GM23338 (cell line): ENCODE results near the gene ZNF335. TPM values are rescaled to one million over a fixed set of nuclear protein-coding genes. Genes with fewer than 3 reads are reported as not detected.
"Not testable (repeated sequence)": the region's sequence is repeated elsewhere in the genome, so short reads cannot be mapped to it uniquely, and the experiment has no call there.

Experiments
- ATAC-seq: fragments of 200-7000 bp; cut with Tn5 transposase; 3 replicates; pipeline ENCODE4 v1.9.1; 2020
- DNase-seq: peaks from one replicate; pipeline ENCODE4 v3.0.0-alpha.2; 2015; ENCODE audit warnings: low spot score
- H2AFZ ChIP-seq: fragments of 200-600 bp; sonication (generic); 2 replicates; pipeline ENCODE4 v1.8.0; 2016; ENCODE audit warnings: antibody characterized with exemption, mild to moderate bottlenecking, moderate library complexity
- H3F3A ChIP-seq: fragments of 200-600 bp; sonication (generic); replicated peaks from 2 replicates; pipeline ENCODE4 v1.8.0; 2017; ENCODE audit warnings: antibody characterized with exemption, mixed run types, low read depth
- H3K27ac ChIP-seq: fragments of 200-600 bp; sonication (generic); 2 replicates; pipeline ENCODE4 v1.6.1; 2016; ENCODE audit warnings: low read depth
- H3K27me3 ChIP-seq: fragments of 200-600 bp; sonication (generic); 2 replicates; pipeline ENCODE4 v1.8.0; 2016; ENCODE audit warnings: mild to moderate bottlenecking, mixed run types, moderate library complexity; ENCODE audit not compliant: insufficient read depth
- H3K36me3 ChIP-seq: fragments of 200-600 bp; sonication (generic); 2 replicates; pipeline ENCODE4 v1.8.0; 2016; ENCODE audit warnings: mild to moderate bottlenecking; ENCODE audit not compliant: insufficient read depth
- H3K4me1 ChIP-seq: fragments of 200-600 bp; sonication (generic); 2 replicates; pipeline ENCODE4 v1.8.0; 2016; ENCODE audit warnings: mild to moderate bottlenecking, moderate library complexity; ENCODE audit not compliant: insufficient read depth
- H3K4me2 ChIP-seq: fragments of 200-600 bp; sonication (generic); 2 replicates; pipeline ENCODE4 v1.7.1; 2017; ENCODE audit warnings: mixed run types
- H3K4me3 ChIP-seq: fragments of 200-600 bp; sonication (generic); 2 replicates; pipeline ENCODE4 v1.6.1; 2016; ENCODE audit warnings: mixed run types
- H3K79me2 ChIP-seq: fragments of 200-600 bp; sonication (generic); replicated peaks from 2 replicates; pipeline ENCODE4 v1.8.0; 2017; ENCODE audit warnings: mild to moderate bottlenecking; ENCODE audit not compliant: insufficient read depth
- H3K9me2 ChIP-seq: fragments of 200-600 bp; sonication (generic); 2 replicates; pipeline ENCODE4 v1.8.0; 2017; ENCODE audit not compliant: insufficient read depth
- H4K20me1 ChIP-seq: fragments of 200-600 bp; sonication (generic); replicated peaks from 2 replicates; pipeline ENCODE4 v1.8.0; 2017; ENCODE audit warnings: mild to moderate bottlenecking; ENCODE audit not compliant: insufficient read depth
- H3K27ac Mint-ChIP-seq: 2 replicates; pipeline ENCODE4 v1.8.0; 2020; ENCODE audit warnings: inconsistent platforms, mild to moderate bottlenecking, moderate library complexity, mixed read lengths
- H3K27me3 Mint-ChIP-seq: 3 replicates; pipeline ENCODE4 v1.8.0; 2022; ENCODE audit warnings: low read depth, mild to moderate bottlenecking, moderate library complexity, mixed read lengths, inconsistent platforms; ENCODE audit not compliant: insufficient read depth, poor library complexity
- H3K36me3 Mint-ChIP-seq: 3 replicates; pipeline ENCODE4 v1.8.0; 2021; ENCODE audit warnings: low read depth, mild to moderate bottlenecking, inconsistent platforms, moderate library complexity, mixed read lengths
- H3K4me1 Mint-ChIP-seq: 3 replicates; pipeline ENCODE4 v1.8.0; 2020; ENCODE audit warnings: mild to moderate bottlenecking, inconsistent platforms, mixed read lengths
- H3K4me3 Mint-ChIP-seq: 3 replicates; pipeline ENCODE4 v1.8.0; 2021; ENCODE audit warnings: moderate library complexity, mild to moderate bottlenecking, inconsistent platforms, mixed read lengths
- H3K9me3 Mint-ChIP-seq: 3 replicates; pipeline ENCODE4 v1.8.0; 2020; ENCODE audit warnings: moderate library complexity, mild to moderate bottlenecking, inconsistent platforms, mixed read lengths
- ETS1 ChIP-seq: IDR thresholded peaks from 2 replicates; pipeline ENCODE4 v1.6.1; 2016; ENCODE audit warnings: antibody characterized with exemption
- EZH2phosphoT487 ChIP-seq: fragments of 200-600 bp; sonication (generic); IDR thresholded peaks from one replicate; pipeline ENCODE4 v1.8.1; 2018; ENCODE audit warnings: antibody characterized with exemption; ENCODE audit not compliant: unreplicated experiment
- JUNB ChIP-seq: IDR thresholded peaks from one replicate; pipeline ENCODE4 v1.6.1; 2016; ENCODE audit warnings: antibody characterized with exemption; ENCODE audit not compliant: unreplicated experiment
- POLR2AphosphoS5 ChIP-seq: IDR thresholded peaks from 2 replicates; pipeline ENCODE4 v1.6.1; 2016; ENCODE audit warnings: antibody characterized with exemption, low read depth
- polyA plus RNA-seq: library from polyadenylated mRNA; unstranded; fragments of >200 nt; fragmentation: Nextera tagmentation; extraction: Ambion mirVana; gene quantifications from 2 replicates; pipeline ENCODE4 v1.2.1, GENCODE V29; 2016
- total RNA-seq: library from RNA; depleted of rRNA; stranded (reverse); fragments of >200 nt; shearing (Covaris generic); gene quantifications from 2 replicates; pipeline ENCODE4 v1.2.3, GENCODE V29; 2014; rRNA removed
- TF ChIP-seq, protein P1 (sequence below): IDR thresholded peaks from one replicate; pipeline ENCODE4 v1.6.1; 2018; ENCODE audit warnings: antibody characterized with exemption; ENCODE audit not compliant: unreplicated experiment

ZNF335 gene
- total and polyA plus RNA-seq, 2 experiments from 2014 or later, result 7.4 to 24.2 TPM

DNA sequence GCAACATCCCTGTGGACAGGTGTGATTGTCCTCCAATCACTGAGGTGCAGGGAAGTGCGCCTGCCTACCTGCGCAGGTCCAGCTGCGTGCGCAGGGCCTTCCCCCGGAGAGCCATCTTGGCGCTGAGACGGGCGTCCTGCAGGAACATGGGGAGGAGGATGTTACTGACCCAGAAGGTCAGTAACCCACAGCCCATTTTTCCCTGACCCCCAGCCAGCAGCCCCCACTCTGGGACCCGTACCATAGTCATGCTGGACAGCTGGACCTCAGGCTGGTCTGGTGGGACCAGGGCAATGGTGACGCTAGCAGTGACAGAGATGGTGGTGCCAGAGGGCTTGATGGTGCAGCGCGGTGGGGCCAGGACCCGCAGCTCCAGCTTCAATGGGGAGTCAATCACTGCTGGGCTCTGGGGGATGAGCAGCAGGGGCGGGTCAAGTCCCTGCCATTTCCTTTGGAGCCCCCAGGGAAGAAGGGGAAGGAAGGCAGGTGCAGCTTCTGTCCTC lies 69.8 kb downstream of the ZNF335 start (continued):
- TF ChIP-seq ETS1, result no peak

DNA sequence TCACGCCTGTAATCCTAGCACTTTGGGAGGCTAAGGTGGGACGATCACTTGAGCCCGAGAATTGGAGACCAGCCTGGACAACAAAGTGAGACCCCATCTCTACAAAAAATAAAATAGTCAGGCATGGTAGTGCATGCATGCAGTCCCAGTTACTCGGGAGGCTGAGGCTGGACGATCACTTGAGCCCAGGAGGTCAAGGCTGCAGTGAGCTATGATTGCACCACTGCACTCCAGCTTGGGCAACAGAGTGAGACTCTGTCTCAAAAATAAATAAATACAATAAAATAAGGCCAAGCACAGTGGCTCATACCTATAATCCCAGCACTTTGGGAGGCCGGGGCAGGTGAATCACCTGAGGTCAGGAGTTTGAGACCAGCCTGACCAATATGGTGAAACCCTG lies 70.7 kb downstream of the ZNF335 start:
- H3K4me2 ChIP-seq, H3K4me1 Mint-ChIP-seq, H3K27ac ChIP-seq, H3K9me3 Mint-ChIP-seq, H3K27me3 ChIP-seq, H3K4me3 Mint-ChIP-seq, ATAC-seq, H3K4me1 ChIP-seq, H3K27ac Mint-ChIP-seq, H3K4me3 ChIP-seq, H3K9me2 ChIP-seq, H3K79me2 ChIP-seq, H3F3A ChIP-seq, DNase-seq, H2AFZ ChIP-seq: not testable (repeated sequence)
- Histone ChIP-seq H3K36me3 (peaks cover 21% of the 10 kb centered on the region), H4K20me1 (peaks cover 20% of the 10 kb centered on the region)
- H3K27me3 Mint-ChIP-seq, result peaks cover 31% of the 10 kb centered on the region
- H3K36me3 Mint-ChIP-seq, result peaks cover 79% of the 10 kb centered on the region

- H2AFZ ChIP-seq, result no peak overlapping the region
- Mint-ChIP-seq H3K27ac (no peak overlapping the region), H3K4me1 (no peaks in the 10 kb centered on the region), H3K36me3 (peaks cover 65% of the 10 kb centered on the region), H3K27me3 (peaks cover 20% of the 10 kb centered on the region), H3K9me3 (no peaks in the 10 kb centered on the region; the same call in 2 of the 3 replicates), H3K4me3 (no peak overlapping the region)
- no peak overlapping the region for H3K4me3 ChIP-seq
- ATAC-seq, result no peak
- no peak overlapping the region for H3K27ac ChIP-seq
- H3K4me1 ChIP-seq, result no peaks in the 10 kb centered on the region
- peaks cover 15% of the 10 kb centered on the region for H3K36me3 ChIP-seq
- H3F3A ChIP-seq, result 0 out of 2 replicates have a peak, but pooled peaks cover 3% of the 10 kb centered on the region
- peaks cover 10% of the 10 kb centered on the region for H4K20me1 ChIP-seq
- no peaks in the 10 kb centered on the region for H3K27me3 ChIP-seq
- no peak for DNase-seq
- H3K4me2 ChIP-seq, result no peak overlapping the region
- H3K9me2 ChIP-seq, result no peaks in the 10 kb centered on the region
- no peaks in the 10 kb centered on the region for H3K79me2 ChIP-seq
- TF ChIP-seq POLR2AphosphoS5, result no peak
- TF ChIP-seq, protein P1, sequence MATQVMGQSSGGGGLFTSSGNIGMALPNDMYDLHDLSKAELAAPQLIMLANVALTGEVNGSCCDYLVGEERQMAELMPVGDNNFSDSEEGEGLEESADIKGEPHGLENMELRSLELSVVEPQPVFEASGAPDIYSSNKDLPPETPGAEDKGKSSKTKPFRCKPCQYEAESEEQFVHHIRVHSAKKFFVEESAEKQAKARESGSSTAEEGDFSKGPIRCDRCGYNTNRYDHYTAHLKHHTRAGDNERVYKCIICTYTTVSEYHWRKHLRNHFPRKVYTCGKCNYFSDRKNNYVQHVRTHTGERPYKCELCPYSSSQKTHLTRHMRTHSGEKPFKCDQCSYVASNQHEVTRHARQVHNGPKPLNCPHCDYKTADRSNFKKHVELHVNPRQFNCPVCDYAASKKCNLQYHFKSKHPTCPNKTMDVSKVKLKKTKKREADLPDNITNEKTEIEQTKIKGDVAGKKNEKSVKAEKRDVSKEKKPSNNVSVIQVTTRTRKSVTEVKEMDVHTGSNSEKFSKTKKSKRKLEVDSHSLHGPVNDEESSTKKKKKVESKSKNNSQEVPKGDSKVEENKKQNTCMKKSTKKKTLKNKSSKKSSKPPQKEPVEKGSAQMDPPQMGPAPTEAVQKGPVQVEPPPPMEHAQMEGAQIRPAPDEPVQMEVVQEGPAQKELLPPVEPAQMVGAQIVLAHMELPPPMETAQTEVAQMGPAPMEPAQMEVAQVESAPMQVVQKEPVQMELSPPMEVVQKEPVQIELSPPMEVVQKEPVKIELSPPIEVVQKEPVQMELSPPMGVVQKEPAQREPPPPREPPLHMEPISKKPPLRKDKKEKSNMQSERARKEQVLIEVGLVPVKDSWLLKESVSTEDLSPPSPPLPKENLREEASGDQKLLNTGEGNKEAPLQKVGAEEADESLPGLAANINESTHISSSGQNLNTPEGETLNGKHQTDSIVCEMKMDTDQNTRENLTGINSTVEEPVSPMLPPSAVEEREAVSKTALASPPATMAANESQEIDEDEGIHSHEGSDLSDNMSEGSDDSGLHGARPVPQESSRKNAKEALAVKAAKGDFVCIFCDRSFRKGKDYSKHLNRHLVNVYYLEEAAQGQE, result no peak
- no peak for TF ChIP-seq EZH2phosphoT487
- TF ChIP-seq JUNB, result no peak
These were observed 72.8 kb downstream of the ZNF335 start for GRCh38 chr20:45899046-45899835.

Other genes starting within 250 kb of the ZNF335 start
- not detected in 2 replicates for gene SPINT4, start 249.9 kb downstream of the ZNF335 start, total RNA-seq
- not detected in 2 replicates for gene SPINT4, start 249.9 kb downstream of the ZNF335 start, polyA plus RNA-seq
- 0.73 TPM in 1 of 2 replicates, not detected in the other for gene WFDC3, start 180.3 kb downstream of the ZNF335 start, total RNA-seq
- gene WFDC3, start 180.3 kb downstream of the ZNF335 start, polyA plus RNA-seq, result 0.36 TPM in 1 of 2 replicates, not detected in the other
- 21.4 and 31.6 TPM in 2 replicates for gene DNTTIP1, start 180.2 kb downstream of the ZNF335 start, total RNA-seq
- gene DNTTIP1, start 180.2 kb downstream of the ZNF335 start, polyA plus RNA-seq, result 50.3 TPM in 2 replicates
- 198 and 247 TPM in 2 replicates for gene UBE2C, start 159.6 kb downstream of the ZNF335 start, total RNA-seq
- 698 and 742 TPM in 2 replicates for gene UBE2C, start 159.6 kb downstream of the ZNF335 start, polyA plus RNA-seq
- gene TNNC2, start 144.9 kb downstream of the ZNF335 start, total RNA-seq, result 0.59 TPM in 1 of 2 replicates, not detected in the other
- gene TNNC2, start 144.9 kb downstream of the ZNF335 start, polyA plus RNA-seq, result 32.5 and 33.3 TPM in 2 replicates
- 26.7 and 31.5 TPM in 2 replicates for gene SNX21, start 138.4 kb downstream of the ZNF335 start, total RNA-seq
- gene SNX21, start 138.4 kb downstream of the ZNF335 start, polyA plus RNA-seq, result 13.3 and 15.5 TPM in 2 replicates
- gene ACOT8, start 114.8 kb downstream of the ZNF335 start, total RNA-seq, result 55.6 and 75.2 TPM in 2 replicates
- 42.0 and 43.1 TPM in 2 replicates for gene ACOT8, start 114.8 kb downstream of the ZNF335 start, polyA plus RNA-seq
- 7.5 and 8.2 TPM in 2 replicates for gene ZSWIM3, start 114.6 kb downstream of the ZNF335 start, total RNA-seq
- 2.0 and 3.0 TPM in 2 replicates for gene ZSWIM3, start 114.6 kb downstream of the ZNF335 start, polyA plus RNA-seq
- 16.2 and 17.6 TPM in 2 replicates for gene ZSWIM1, start 91.0 kb downstream of the ZNF335 start, total RNA-seq
- gene ZSWIM1, start 91.0 kb downstream of the ZNF335 start, polyA plus RNA-seq, result 11.5 and 12.7 TPM in 2 replicates
- gene SPATA25, start 84.6 kb downstream of the ZNF335 start, total RNA-seq, result 1.0 and 7.5 TPM in 2 replicates
- 0.50 TPM in 1 of 2 replicates, not detected in the other for gene SPATA25, start 84.6 kb downstream of the ZNF335 start, polyA plus RNA-seq
- 7.6 and 10.9 TPM in 2 replicates for gene NEURL2, start 81.0 kb downstream of the ZNF335 start, total RNA-seq
- gene NEURL2, start 81.0 kb downstream of the ZNF335 start, polyA plus RNA-seq, result 4.5 and 4.6 TPM in 2 replicates
- gene CTSA, start 80.9 kb downstream of the ZNF335 start, total RNA-seq, result 31.4 and 39.9 TPM in 2 replicates
- gene CTSA, start 80.9 kb downstream of the ZNF335 start, polyA plus RNA-seq, result 52.8 and 63.9 TPM in 2 replicates
- 141 and 160 TPM in 2 replicates for gene PLTP, start 60.0 kb downstream of the ZNF335 start, total RNA-seq
- 107 and 108 TPM in 2 replicates for gene PLTP, start 60.0 kb downstream of the ZNF335 start, polyA plus RNA-seq
- 26.1 and 27.0 TPM in 2 replicates for gene PCIF1, start 37.5 kb downstream of the ZNF335 start, total RNA-seq
- 28.3 and 37.0 TPM in 2 replicates for gene PCIF1, start 37.5 kb downstream of the ZNF335 start, polyA plus RNA-seq
- 5.4 and 5.8 TPM in 2 replicates for gene MMP9, start 36.7 kb upstream of the ZNF335 start, total RNA-seq
- gene MMP9, start 36.7 kb upstream of the ZNF335 start, polyA plus RNA-seq, result 4.1 and 4.3 TPM in 2 replicates
- gene SLC12A5, start 57.0 kb upstream of the ZNF335 start, total RNA-seq, result 0.35 and 3.5 TPM in 2 replicates
- gene SLC12A5, start 57.0 kb upstream of the ZNF335 start, polyA plus RNA-seq, result 8.4 and 9.8 TPM in 2 replicates
- 22.8 and 24.6 TPM in 2 replicates for gene NCOA5, start 117.8 kb upstream of the ZNF335 start, total RNA-seq
- 8.4 and 10.1 TPM in 2 replicates for gene NCOA5, start 117.8 kb upstream of the ZNF335 start, polyA plus RNA-seq
- gene CD40, start 146.1 kb upstream of the ZNF335 start, total RNA-seq, result 9.9 and 15.4 TPM in 2 replicates
- 17.9 and 18.9 TPM in 2 replicates for gene CD40, start 146.1 kb upstream of the ZNF335 start, polyA plus RNA-seq